GM18502 (cell line): Measurements from ENCODE around the gene NAA16.
"Not testable (repeated sequence)": the region's sequence is repeated elsewhere in the genome, so short reads cannot be mapped to it uniquely, and the experiment has no call there.

Source experiments
- ATAC-seq: cut with Tn5 transposase; IDR thresholded peaks from one replicate; pipeline ENCODE4 v1.9.1; 2021; ENCODE audit warnings: mild to moderate bottlenecking; ENCODE audit not compliant: unreplicated experiment, poor library complexity

Gene NAA16

GRCh38 chr13:41403983-41404382 is 92.9 kb downstream of the NAA16 start:
- ATAC-seq = no peak

GRCh38 chr13:41405367-41405766 is 94.3 kb downstream of the NAA16 start:
- ATAC-seq = no peak

GRCh38 chr13:41407380-41407779 is 96.3 kb downstream of the NAA16 start:
- ATAC-seq = no peak

GRCh38 chr13:41408121-41408520 is 97.1 kb downstream of the NAA16 start:
- no peak for ATAC-seq

- no peak for ATAC-seq
Measured at GRCh38 chr13:41408746-41409145, 97.7 kb downstream of the NAA16 start.

- ATAC-seq = no peak
Measured at GRCh38 chr13:41409611-41410010, 98.5 kb downstream of the NAA16 start.

- no peak for ATAC-seq
Measured at GRCh38 chr13:41411060-41411459, 100.0 kb downstream of the NAA16 start.

- no peak for ATAC-seq
Measured at GRCh38 chr13:41411522-41411921, 100.5 kb downstream of the NAA16 start.

- ATAC-seq = no peak
Measured at GRCh38 chr13:41413872-41414271, 102.8 kb downstream of the NAA16 start.

GRCh38 chr13:41416276-41416675 is 105.2 kb downstream of the NAA16 start:
- ATAC-seq = no peak

GRCh38 chr13:41418027-41418426 is 107.0 kb downstream of the NAA16 start:
- ATAC-seq = no peak

GRCh38 chr13:41418731-41419130 is 107.7 kb downstream of the NAA16 start:
- no peak for ATAC-seq

- no peak for ATAC-seq
Measured at GRCh38 chr13:41419206-41419605, 108.1 kb downstream of the NAA16 start.

GRCh38 chr13:41420146-41420545 is 109.1 kb downstream of the NAA16 start:
- ATAC-seq = no peak

- ATAC-seq = not testable (repeated sequence)
Measured at GRCh38 chr13:41421330-41421729, 110.3 kb downstream of the NAA16 start.

GRCh38 chr13:41421983-41422382 is 110.9 kb downstream of the NAA16 start:
- ATAC-seq = not testable (repeated sequence)

GRCh38 chr13:41423259-41423658 is 112.2 kb downstream of the NAA16 start:
- not testable (repeated sequence) for ATAC-seq

GRCh38 chr13:41424675-41425074 is 113.6 kb downstream of the NAA16 start:
- not testable (repeated sequence) for ATAC-seq

- ATAC-seq = no peak
Measured at GRCh38 chr13:41426047-41426446, 115.0 kb downstream of the NAA16 start.
